ENCODE results near the gene ZNF516.
"Not testable (repeated sequence)": the region's sequence is repeated elsewhere in the genome, so short reads cannot be mapped to it uniquely, and the experiment has no call there.

DNA sequence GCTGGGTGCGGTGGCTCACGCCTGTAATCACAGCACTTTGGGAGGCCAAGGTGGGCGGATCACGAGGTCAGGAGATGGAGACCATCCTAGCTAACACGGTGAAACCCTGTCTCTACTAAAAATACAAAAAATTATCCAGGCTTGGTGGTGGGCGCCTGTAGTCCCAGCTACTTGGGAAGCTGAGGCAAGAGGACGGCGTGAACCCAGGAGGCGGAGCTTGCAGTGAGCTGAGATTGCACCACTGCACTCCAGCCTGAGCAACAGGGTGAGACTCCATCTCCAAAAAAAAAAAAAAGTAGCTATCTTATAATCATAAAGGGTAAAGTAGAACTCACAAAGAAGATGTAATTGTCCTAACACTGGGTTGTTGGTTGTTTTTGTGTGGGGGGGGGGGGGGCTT lies 21.5 kb downstream of the ZNF516 start:
- TF ChIP-seq, protein P1, sequence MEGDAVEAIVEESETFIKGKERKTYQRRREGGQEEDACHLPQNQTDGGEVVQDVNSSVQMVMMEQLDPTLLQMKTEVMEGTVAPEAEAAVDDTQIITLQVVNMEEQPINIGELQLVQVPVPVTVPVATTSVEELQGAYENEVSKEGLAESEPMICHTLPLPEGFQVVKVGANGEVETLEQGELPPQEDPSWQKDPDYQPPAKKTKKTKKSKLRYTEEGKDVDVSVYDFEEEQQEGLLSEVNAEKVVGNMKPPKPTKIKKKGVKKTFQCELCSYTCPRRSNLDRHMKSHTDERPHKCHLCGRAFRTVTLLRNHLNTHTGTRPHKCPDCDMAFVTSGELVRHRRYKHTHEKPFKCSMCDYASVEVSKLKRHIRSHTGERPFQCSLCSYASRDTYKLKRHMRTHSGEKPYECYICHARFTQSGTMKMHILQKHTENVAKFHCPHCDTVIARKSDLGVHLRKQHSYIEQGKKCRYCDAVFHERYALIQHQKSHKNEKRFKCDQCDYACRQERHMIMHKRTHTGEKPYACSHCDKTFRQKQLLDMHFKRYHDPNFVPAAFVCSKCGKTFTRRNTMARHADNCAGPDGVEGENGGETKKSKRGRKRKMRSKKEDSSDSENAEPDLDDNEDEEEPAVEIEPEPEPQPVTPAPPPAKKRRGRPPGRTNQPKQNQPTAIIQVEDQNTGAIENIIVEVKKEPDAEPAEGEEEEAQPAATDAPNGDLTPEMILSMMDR (IDR thresholded peaks at IDR 0.05), result not testable (repeated sequence)
- TF ChIP-seq POLR2A, POLR2AphosphoS5, EP300 (IDR thresholded peaks at IDR 0.05): not testable (repeated sequence)
